GM19397 (cell line): Measurements from ENCODE around the gene ACTL10.

Source experiments
- ATAC-seq: cut with Tn5 transposase; IDR thresholded peaks from one replicate; pipeline ENCODE4 v1.9.1; 2021; ENCODE audit warnings: mild to moderate bottlenecking, moderate library complexity; ENCODE audit not compliant: unreplicated experiment

Gene ACTL10

DNA sequence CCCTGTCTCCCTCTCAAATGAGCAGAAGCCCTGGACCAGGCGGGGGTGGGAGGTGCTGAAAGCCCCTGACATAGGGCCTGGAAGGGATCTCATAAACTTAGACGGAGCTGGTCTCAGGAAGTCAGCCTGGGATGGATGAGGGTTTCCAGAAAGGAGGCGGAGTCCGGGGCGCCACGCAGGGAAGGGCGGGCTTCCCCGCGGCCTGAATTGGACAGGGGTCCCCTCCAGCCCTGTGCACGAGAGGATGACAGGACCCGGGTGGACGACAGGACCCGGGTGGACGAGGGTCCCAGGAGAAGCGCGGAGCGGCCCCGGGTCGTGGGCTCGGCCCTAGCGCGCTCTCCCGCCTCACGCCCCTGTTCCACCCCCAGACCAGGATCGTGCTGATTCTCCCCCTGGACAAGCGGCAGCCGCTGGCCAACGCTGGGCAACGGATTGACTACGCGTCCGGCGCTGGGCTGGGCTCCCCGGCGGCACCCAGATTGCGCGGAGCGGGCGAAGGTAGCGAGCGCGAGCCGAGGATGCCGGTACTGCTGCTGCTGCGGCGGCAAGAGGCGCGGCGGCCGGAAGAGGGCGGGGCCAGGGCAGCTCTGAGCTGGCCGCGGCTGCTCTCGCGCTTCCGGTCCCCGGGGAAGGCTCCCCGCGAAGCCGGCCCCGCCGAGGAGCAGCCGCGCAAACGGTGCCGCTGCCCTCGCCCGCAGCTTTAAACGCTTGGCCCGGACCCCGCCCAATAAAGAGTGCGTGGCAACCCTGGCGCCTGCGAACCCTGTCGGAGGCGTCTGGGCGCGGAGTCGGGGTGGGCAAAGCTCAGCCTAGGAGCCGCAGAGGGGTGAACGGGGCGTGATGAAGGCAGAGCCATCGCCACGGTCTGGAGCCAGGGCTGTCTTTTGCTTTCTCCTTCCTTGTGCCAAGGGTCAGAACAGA lies 3.3 kb upstream of the ACTL10 start:
- ATAC-seq, result peak; percentile 42

DNA sequence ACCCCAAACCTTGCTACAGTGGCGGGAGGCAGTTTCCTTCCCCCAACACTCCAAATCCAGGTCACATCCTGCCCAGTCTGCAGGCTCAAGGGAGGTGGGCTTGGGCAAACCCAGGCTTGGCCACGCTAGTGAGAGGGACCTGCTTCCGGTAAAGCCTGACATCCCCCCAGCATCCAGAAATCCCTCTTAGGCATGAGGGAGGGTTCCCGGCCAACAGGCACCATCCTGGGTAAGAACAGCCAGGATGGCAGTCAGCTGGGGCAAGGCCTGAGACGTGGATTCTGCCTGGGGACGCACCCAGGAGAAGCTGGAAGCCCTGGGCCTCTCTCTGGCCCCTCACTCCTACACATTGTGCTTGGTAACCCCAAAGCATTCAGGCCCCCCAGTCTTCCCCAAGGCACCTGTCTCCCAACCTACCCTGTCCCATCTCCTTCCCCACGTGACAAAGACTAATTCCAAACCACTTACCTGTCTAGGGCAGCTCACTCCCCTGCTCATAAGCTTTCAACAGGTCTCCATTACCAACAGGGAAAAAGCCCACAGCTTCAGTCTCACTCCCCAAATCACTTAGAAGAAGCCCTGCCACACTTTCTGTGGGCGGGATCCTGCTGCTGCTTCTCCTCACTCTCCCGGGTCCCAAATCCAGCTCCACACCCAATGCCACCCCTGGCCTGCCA lies 2.5 kb upstream of the ACTL10 start:
- no peak for ATAC-seq

DNA sequence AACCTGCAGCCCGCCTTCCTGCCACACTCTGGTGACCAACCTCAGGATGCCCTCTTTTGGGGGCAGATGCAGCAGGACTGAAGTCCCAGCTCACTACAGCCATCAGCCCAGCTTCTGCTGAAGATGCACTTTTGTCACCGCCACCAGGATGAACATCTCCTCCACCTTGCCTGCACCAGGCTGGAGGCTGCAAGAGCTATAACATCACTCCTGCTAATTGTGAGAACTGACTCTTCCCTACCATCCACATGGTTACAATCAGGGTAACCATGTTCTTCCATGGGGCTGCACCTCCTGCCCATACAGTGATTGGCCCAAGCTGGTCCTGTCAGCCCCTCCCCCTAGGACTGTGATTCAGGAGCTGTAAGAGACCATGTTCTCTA lies 2.0 kb upstream of the ACTL10 start:
- no peak for ATAC-seq

DNA sequence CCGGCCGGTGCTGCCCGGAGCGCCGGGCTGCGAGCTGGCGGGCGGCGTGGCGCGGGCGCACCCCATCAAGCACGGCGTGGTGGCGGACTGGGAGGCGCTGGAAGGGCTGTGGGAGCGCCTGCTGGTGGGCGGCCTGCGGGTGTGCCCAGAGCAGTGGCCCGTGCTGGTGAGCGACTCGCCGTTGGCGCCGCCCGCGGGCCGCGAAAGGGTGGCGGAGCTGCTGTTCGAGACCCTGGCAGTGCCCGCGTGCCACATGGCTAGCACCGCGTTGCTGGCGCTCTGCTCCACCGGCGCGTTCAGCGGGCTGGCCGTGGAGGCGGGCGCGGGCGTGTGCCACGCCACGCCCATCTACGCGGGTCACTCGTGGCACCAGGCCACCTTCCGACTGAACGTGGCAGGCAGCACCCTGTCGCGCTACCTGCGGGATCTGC lies 517 bp downstream of the ACTL10 start:
- ATAC-seq, result peak; percentile 9

DNA sequence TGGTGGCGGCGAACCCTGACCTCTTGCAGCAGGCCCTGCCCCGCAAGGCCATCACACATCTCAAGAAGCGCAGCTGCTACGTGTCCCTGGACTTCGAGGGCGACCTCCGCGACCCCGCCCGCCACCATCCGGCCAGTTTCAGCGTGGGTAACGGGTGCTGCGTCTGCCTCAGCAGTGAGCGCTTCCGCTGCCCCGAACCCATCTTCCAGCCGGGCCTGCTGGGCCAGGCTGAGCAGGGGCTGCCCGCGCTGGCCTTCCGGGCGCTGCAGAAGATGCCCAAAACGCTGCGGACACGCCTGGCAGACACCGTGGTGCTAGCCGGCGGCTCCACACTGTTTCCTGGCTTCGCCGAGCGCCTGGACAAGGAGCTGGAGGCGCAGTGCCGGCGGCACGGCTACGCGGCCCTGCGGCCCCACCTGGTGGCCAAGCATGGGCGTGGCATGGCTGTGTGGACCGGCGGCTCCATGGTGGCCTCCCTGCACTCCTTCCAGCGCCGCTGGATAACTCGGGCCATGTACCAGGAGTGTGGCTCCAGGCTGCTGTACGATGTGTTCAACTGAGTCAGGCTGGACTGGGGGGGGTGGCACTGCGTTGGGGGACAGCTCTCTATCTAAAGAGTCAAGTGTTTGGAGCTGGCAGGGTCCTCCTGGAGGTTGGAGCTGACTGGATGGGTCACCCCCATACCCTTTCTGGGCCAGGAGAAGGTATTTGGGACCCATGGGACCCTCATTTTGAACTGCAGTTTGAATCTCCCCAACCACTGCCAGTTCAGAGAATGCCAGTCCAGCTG lies 1.1 kb downstream of the ACTL10 start:
- ATAC-seq, result peak; percentile 28

DNA sequence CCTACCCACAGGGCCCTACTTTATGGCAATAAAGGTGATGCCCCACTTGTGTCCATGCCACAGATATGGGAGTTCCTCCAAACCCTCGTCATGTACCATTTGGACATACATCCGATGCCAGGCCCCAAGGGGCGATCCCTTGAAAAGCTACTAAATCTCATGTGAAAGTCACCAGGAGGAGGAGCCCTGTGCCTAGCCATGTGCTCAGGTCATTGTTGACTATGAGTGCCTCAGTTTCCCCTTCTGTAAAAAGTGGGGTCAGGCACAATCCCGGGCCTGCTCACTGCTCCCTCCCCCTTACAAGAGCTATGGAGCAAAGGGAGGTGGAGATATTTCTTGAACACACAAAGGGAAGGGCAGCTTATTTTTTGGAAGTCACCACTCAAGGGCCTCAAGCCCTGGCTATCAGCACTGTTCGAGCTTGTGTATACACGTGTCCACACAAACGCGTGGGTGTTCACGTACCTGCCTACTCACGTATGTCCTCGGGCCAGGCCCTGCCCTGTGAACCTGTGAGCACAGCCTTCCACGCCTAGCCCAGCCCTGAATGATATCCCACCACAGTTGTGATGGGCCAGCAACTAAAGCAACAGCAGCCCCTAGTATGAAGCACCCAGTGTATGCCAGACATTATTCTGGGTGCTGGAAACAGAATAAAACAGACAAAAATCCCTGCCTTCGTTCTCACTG lies 1.9 kb downstream of the ACTL10 start:
- no peak for ATAC-seq

DNA sequence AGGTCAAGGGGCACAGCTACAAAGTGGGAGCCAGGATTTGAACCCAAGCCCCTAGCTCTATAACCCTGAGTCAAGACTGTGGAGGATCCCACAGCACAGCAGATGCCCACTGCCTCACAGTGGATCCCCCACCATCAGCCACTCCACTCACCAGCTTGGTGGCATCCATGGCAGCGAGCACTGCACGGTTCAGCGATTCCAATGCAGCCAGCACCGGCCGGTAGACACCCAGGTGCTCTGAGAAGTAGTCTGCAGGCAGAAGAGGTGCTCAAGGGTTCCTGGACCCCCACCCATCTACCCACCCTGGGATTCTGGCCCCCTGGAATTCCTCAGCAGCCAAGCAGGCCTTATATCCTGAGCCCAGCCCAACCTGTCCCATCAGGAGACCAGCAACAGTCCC lies 2.5 kb downstream of the ACTL10 start:
- no peak for ATAC-seq

DNA sequence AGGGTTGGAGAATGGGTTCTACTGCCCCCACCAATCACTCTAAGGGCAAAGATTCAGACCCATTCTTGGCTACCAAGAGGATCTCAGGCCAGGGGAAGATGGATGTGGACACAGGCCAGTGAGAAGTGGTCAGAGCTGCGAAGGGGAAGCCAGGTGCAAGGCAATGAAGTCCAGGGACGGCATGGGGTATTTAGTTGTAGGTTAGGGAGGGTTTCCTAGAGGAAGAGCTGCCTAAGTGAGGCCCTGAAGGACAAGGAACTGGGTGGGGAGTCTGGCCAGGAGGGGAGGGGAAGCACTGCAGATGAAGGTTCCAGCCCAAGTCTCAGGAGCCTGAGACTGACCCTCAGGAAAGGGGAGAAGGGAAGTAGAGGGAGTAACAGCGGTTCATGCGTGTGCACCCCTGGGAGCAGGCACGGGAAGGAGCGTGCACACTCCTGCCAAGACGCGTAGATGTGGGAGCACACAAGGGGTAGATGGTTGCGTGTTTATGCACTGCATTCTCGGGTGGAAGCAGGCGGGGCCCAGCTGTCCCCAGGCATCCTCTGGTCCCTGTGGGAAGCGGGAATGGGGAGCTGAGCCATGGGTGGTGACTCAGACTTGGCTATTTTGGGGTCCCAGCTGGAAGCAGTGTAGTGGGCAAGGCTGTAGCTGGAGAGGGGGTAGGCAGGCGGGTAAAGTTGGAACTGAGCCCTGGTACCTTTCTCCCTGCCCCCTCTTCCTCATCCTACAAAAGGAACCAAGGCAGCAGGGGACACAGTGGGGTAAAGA lies 3.3 kb downstream of the ACTL10 start:
- no peak for ATAC-seq

DNA sequence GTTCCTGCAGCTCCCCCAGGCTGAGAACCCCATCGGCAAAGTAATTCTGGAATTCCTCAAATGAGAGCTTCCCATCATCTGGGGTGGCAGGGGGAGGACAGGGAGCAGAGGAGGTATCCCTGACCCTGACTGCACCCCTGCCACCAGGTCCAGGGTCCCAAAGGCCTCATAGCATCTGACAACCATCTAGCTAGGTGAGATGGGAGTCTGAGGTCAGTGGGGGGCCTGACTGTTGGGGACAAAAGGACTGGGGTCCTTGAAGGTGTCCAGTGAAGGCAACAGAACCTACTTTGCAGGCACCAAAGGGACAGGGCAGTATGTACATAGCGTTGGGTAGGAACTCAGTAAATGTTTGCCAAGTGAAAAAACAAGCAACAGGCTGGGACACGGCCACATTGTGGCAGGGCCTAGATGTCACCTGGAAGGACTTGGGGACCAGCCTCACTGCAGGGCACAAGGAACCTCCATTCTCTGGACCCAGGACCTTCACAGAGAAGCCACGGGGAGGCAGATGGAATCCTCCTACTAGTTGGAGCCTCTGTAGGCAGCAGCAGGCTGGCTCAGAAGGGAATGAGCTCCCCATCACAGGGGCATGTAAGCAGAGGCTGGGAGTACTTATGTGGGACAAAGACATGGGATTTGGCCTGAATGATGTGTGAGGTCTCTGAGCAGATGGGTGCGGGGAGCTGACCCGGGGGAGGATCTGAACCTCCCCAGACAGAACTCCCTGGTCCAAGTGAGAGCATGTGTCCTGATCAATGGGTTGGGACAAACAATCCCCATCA lies 4.2 kb downstream of the ACTL10 start:
- no peak for ATAC-seq

DNA sequence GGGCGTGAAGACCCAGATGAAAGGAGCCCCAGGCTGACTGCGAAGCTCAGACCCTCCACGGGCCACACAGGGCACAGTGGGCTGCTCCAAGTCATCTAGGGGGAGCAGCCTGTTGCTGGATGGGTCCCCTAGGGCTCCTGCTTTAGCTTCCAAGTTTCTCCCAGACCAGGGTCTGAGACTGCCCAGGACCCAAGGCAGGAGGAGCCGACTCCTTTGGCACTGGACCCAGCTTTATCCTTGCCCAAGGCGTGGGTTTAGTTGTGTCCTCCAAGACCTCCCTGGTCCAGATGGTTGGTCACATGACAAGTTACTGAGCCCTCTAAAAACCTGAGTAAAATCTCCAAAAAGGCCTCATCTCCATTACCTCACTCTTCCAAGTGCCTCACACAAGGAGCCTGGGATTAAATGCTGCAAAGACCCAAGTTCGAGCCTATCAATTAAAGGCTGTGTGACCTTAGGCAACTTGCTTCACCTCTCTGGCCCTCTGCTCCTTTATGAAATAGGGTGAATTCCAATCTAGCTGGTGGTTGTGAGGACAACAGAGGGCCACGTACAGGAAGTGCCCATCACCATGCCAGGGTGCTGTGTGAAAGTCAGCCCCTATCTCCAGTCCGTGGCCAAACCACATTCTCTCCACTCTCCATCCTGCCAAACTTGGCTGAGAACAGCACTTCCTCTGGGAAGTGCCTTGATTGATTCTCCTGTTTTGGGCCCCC lies 5.0 kb downstream of the ACTL10 start:
- ATAC-seq, result no peak

DNA sequence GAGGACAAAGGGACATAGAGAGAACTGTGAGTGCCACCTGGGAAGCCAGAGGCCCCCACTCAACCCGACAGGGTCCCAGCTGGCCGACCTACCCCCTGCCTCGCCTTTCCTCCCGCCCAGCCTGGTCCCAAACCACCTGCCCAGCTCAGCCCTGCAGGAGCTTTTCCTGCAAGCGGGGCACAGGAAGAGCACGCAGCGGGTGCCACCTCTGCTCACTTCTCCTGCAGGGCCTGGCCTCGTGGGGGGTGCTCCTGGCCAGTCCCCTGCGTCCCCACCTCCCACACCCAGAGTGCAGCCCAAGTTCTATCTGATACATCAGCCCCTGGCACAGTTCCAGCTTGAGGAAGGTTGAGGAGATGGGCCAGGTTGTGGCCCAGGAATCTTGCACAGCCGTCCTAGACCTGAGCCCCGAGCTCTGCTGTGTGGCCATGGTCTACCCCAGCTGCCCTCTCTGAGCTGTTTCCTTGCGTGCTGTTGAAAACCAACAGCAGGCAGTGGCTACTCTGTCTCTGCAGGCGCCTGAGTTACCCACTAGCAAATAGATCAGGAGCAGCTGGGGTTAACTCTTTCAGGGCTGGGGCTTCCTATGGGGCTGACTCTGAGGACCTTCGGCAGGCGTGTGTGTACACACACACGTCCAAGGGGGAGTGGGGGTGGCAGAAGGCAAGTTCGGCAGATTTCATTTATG lies 5.8 kb downstream of the ACTL10 start:
- no peak for ATAC-seq

DNA sequence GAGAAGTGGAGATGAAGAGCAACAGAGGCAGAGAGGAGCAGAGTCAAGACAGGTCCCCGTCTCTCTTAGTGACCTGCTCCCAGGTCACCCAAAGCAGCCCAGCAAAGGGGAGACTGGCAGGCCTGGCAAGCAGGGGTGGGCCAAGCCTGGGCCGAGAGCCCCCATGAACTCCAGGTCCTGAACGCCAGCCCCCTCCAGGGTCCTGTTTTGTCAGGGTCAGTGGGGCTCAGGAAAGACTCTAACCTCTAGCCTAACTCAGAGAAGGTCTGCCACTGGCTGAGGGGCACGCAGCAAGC lies 6.3 kb downstream of the ACTL10 start:
- no peak for ATAC-seq

DNA sequence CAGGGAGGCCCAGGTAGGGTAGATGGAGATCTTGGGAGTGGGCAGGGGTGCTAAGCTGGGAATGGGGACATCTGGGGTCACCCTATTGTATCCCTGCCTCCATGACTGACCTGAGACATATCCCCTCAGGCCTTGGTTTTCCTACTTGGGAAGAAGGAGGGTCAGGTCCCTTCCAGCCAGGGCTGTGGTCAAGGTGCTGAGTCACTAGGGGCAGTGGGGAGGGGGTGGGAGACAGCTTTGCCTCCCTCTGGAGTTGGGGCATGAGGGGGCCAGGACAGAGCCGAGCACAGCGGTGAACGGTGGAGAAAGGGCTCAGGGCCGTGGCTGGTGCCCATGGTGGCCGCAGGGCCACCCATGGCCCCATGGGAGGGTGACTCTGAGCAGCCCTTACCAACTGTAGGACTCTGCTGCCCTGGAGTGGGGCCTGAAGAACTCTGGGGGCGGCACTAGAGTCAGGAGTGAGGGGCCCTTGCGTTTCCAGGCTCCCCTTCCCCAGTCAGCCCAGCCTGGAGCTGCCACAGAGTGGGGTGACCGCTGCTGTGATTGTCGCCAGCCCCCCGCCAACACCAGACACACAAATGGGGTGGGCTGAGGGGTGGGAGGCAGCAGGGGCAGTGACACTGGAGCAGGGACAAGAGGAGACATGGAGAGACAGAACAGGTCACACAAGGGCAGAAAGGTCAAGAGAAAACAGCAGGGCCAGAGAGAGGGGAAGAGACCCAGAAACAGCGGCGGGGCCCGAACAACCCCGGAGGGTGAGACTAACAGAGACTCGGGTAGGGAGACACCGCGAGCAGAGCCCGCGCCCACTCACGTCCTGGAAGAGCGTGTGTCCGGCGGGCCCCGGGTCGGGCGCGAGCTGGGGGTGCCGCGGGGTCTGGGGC lies 6.9 kb downstream of the ACTL10 start:
- ATAC-seq, result no peak

DNA sequence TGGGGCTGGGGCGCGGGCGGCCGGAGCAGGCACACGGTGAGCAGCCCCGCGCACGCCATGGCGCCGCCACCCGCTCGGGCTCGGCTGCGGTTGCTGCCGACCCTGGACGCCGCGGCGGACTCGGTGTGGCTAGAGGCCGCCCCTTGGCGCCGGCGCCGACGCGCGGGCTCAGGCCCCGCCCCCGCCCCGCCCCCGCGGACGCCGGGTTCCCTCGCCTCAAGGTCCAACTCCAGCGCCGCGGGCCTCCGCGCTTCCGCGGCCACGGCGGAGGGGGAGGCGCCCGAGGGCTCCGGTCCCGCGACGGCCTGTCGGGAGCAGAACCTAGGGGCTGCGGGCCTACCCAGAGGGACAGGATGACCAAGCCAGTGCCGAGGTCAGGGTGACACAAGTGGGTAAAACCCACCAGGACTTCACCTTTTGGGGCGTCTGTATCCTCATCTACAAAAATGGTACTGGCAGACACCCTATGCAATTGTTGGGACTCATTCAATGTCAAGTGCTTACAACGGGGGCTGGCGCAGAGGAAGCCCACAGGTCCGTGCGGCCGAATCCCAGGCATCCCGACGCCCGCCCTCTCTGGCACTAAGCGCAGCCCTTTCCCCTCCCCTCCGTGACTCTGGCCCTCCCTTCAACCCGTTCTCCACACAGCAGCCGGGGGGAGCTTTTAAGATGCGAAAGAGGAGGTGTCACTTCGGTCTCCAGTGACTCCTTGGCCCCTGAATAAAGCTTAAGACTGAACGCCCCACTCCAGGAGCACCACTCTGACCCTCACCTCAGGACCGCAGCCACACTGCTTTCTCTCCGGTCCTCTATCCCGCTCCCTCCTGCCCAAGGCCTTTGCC lies 7.8 kb downstream of the ACTL10 start, which contains the start of gene NECAB3:
Gene NECAB3, minus strand, starts transcription at position 135 of the 842 bp plus-strand sequence. Its CDS starts 76 bp downstream, at position 59.
- ATAC-seq, result peak; percentile 60

DNA sequence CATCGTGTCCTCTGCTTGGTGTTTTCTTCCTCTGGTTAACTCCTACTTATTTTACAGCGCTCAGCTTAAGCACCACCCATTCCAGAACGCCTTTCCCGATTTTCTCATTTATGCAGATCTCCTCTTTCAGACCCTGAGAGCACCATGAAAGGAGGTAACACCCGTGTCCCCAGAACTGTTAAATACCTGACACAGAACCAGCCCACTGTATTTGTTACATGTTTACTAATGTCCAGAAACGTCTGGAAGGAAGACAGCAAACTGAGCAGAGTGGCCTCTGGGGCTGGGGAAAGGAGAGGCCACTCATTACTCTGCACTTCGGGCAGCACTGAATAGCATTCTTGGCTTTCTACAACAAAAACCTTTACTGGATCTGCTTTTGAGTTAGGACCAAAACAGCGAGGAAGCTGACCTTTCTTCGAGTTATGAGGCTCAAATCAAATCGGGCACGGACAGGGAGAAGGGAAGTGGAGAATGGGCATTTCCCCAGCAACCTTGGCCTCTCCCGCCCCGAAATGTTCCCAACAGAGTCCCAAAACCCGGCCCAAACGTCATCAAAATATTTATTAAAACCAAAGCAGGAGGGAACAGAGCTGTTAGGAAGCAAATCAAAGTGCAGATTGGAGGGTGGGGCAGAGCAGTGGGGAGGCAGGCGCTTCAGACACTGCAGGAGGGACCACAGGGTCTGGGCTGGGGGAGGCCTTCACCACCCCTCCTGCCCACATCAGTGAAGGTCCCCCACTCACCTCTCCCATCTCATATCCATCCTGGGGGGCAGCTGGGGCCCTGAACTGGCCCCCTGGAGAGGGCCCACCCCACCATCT lies 8.6 kb downstream of the ACTL10 start:
- ATAC-seq, result no peak
